RPMI8226 (cell line): Measurements from ENCODE around the gene SFN.
"Not testable (repeated sequence)": the region's sequence is repeated elsewhere in the genome, so short reads cannot be mapped to it uniquely, and the experiment has no call there.

Experiments
- DNase-seq: peaks from one replicate; pipeline ENCODE4 v3.0.0-alpha.2; 2015

The SFN gene

DNA sequence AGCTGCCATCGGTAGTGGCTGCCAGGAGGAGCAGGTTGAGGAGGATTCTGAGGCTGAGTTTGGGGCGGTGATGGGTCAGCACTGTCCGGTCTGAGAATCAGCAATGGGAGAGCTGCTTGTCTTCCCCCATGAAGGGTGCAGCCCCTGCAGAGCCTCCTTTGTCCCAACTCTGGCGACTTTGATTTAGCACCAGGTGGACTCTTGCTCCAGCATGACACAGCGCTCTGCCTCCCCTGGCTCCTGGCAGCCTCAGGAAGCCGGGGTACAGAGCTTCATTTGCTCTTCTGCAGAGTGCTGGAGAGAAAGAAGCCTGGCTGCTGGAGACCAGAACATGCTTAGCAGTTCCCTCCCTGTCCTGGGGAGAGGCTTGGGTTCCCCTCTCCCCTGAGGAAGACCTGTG is 23.2 kb upstream of the SFN start:
- no peak for DNase-seq

DNA sequence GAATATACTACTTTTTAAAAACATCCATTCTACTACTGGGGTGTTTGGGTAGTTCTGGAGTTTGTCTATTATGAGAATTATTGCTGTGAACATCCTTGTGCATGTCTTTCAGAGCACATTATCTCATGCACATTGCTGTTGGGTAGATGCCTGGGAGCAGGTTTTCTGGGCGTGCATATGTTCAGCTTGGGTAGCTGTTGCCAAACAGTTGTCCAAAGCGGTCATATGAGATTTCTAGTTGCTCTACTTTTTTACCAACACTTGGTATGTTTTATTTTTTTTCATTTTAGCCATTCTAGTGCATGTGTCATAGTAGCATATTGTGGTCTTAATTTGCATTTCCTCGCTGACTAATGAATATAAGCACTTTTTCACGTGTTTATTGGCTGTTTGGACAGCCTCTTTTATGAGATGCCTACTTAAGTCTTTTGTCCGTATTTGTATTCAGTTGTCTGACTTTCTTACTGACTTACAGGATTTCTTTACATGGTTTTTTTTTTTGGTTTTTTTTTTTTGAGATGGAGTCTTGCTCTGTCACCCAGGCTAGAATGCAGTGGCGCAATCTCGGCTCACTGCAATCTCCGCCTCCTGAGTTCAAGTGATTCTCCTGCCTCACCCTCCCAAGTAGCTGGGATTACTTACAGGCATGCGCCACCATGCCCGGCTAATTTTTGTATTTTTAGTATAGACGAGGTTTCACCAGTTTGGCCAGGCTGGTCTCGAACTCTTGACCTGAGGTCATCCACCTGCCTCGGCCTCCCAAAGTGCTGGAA is 18.3 kb upstream of the SFN start:
- no peak for DNase-seq

DNA sequence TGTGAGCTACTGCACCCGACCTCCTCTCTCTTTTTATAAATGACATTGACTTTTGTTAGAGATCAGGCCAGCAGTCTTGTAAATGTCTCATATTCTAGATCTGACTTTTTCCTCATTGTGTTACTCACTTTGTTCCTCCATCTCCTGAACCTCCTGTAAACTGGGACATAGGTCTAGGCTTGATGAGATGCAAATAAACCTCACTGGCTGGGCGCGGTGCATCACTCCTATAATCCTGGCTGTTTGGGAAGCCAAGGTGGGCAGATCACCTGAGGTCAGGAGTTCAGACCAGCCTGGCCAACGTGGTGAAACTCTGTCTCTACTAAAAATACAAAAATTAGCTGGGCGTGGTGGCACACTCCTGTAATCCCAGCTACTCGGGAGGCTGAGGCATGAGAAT is 15.1 kb upstream of the SFN start:
- DNase-seq = not testable (repeated sequence)

DNA sequence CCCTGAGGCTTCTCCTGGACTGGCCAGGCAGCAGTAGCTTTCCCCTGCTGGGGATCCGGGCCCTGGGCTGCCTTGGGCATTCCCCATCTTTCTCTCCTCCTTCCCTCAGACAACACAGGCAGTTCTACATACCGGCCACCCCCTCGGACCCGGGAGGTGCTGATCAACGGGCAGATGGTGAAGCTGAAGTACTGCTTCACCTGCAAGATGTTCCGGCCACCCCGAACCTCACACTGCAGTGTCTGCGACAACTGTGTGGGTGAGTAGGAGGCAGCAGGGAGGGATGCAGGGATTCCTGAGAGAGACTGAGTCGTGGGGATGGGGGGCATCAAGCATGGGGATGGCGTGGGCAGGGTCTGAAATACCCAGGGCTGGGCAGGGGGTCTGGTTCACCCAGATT is 14.4 kb upstream of the SFN start:
- no peak for DNase-seq

DNA sequence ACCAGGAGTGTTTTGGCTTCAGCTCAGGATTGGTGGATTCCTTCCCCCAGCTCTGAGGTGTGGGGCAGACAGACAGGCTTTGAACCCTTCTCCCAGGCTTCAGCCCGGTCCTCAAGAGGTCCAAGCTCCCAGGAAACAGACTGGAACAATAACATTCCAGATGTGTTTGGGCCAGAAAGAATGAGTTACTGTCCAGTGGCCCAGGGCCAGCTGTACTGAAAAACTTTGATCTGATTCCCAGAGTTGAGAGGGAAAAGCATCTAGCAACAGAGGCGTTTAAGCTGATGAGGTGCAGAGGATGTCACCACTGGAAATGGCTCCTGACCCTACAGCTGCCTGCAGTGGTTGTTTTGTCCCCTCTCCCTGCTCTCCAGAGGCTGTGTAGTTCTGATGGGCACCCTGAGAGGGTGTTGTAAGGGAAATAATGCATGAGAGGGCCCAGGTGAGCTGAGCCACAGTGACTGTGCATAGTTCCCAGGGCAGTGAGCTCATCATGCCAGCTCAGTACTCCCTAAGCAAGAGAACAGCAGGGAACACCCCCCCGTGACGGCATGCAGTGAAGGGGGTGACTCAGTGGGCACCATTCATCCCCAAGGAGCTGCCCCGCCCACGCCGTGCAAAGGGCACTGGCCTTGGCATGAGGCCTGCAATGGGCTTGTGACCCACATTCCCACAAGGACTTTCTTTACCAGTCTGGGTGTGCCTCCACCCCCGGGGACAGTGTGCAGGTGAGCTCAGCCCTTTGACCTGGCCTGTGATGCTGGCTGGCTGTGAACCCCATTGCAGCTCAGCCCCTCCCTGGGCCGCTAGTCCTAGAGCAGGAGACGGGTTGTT is 13.8 kb upstream of the SFN start:
- no peak for DNase-seq

- no peak for DNase-seq
Observed at GRCh38 chr1:26851106-26851684, 11.8 kb upstream of the SFN start.

GRCh38 chr1:26852701-26853100 is 10.2 kb upstream of the SFN start:
- no peak for DNase-seq

DNA sequence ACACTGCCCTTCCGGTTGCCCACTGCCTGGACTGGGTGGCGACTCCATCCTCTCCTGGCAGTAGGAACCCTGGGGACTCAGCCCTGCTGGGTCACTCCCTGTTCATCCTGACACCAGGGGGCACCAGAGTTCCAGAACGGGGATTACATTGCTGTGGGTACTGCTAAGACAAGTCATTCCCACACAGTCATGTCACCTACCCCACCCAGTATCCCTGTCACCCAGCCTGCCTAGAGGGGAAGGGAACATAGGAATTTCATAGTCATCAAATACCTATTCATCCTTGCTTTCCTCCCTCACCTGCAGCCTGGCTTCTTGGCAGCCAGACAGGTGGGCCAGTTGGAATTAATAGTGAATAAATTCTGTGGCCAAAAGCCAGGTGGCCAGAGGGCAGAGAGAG is 9.8 kb upstream of the SFN start:
- DNase-seq = peak; percentile 86

DNA sequence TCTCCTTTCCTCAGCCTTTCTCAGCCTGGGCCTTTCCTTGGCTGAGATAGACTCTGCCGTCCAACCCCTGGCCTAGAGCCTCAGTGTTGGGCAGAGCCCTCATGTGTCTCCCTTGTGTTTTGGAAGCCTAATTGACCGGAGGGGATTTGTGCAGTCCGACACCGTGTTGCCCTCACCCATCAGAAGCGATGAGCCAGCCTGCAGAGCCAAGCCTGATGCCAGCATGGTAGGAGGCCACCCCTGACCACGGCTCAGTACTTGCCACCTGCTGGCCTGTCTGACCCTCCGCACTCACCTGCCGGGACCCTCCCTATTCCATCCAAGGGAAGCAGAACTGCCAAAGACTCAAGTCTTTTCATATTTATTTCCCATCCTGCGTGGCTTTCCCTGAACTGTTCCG is 9.3 kb upstream of the SFN start:
- no peak for DNase-seq

GRCh38 chr1:26854906-26855305 is 8.0 kb upstream of the SFN start:
- DNase-seq = no peak

GRCh38 chr1:26855636-26856035 is 7.3 kb upstream of the SFN start:
- no peak for DNase-seq

DNA sequence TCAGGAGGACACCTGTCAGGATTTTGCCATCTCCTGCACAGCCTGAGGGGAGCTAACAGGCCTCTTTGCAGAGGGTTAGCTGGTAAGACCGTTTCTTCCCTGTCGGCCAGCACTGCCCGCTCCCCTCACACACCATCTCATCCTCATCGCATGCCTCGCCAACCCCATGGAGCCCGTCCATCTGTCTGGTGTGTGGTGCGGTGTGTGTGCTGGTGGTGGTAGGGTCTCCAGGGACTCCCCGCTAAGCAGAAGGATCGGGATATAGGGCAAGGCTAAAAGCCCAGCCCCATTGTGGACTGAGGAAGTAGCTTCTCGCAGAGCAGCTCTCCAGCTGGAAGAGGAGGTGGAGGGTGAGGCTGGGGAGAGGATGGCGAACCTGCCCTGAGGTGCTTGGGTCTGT is 6.8 kb upstream of the SFN start:
- no peak for DNase-seq

GRCh38 chr1:26856604-26857469 is 6.1 kb upstream of the SFN start:
- DNase-seq = no peak

DNA sequence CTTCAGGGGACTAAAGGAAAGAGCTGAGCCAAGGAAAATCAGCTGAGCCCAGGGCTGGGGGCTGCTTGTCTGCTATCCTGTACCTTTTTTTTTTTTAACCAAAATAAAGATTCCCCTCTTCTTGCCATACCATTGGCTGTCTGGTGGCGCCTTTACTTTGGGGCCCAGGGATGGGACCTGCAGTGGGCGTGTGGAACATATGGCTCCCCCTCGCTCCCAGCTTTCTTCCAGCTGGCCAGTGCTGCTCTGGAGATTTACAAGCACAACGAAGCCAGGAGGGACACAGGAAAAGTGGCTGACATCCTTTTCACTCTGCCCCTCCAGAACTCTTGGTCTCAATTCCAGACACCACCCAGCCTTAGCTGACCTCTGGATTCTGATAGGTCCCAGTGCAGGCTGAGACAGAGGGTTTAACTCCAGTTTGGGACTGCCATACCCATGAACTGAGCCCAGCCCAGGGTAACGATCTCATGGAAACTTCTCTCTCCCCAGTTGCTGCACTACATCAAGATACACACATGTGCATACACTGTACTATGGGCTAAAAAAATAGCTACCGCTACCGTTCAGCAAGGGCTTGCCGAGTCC is 5.4 kb upstream of the SFN start:
- no peak for DNase-seq

DNA sequence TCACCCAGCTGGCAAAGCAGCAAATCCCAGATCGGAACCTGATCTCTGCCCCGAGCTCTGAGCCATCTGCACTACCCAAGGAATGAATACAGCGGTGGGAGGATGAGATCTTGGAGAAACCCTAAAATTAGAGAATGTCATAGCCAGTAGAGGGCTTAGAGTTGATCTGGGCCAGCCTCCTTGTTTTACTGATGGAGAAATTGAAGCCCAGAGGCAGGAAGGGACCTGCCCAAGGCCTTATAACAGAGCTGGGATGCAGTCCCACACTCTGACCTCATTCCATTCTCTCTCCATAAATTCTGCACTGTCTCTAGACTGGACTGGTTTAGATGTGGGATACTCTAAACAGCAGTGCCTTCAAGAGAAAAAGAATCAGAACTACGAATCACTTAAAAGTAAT is 4.8 kb upstream of the SFN start:
- no peak for DNase-seq

- no peak for DNase-seq
Observed at GRCh38 chr1:26858891-26859640, 3.9 kb upstream of the SFN start.

DNA sequence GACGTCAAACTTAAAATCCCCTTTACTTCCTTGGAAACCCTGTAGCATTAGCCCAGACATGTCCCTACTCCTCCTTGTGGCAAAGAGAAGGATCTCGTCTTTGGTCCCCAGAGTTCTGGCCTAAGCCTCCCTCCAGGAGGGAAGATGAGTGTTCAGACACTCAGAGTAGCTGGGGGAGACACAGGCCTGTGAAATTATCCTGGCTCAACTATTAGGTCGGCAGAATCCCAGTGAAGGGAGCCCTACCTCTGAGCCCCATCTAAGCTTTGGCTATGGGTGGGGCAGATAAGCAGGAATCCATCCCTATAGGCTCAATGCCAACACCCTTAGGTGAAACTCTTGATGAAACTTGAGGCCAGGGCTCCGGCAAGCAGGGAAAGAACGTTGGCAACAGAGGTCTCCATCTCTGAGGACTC is 1.7 kb upstream of the SFN start:
- no peak for DNase-seq

- no peak for DNase-seq
Observed at GRCh38 chr1:26861889-26862378, 1.0 kb upstream of the SFN start.

- DNase-seq = no peak
Observed at GRCh38 chr1:26863685-26864077, 732 bp downstream of the SFN start.

GRCh38 chr1:26864610-26865480 is 1.9 kb downstream of the SFN start:
- peak; percentile 99 for DNase-seq

DNA sequence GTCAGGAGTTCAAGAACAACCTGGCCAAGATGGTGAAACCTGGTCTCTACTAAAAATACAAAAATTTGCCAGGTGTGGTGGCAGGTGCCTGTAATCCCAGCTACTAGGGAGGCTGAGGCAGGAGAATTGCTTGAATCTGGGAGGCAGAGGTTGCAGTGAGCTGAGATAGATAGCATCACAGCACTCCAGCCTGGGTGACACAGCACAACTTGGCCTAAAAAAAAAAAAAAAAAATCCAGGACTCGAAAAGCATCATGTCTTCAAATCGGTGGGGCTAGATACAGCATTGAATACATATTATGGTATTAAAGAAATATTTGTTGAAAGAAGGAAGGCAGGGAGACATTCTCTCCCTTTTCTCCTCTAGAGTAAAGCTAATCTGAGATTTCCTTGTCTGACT is 10.1 kb downstream of the SFN start:
- not testable (repeated sequence) for DNase-seq
